ENCODE data around the gene CHMP4A.
A peak's percentile ranks its signal among the peaks of the same experiment; 100 is the strongest.

DNA sequence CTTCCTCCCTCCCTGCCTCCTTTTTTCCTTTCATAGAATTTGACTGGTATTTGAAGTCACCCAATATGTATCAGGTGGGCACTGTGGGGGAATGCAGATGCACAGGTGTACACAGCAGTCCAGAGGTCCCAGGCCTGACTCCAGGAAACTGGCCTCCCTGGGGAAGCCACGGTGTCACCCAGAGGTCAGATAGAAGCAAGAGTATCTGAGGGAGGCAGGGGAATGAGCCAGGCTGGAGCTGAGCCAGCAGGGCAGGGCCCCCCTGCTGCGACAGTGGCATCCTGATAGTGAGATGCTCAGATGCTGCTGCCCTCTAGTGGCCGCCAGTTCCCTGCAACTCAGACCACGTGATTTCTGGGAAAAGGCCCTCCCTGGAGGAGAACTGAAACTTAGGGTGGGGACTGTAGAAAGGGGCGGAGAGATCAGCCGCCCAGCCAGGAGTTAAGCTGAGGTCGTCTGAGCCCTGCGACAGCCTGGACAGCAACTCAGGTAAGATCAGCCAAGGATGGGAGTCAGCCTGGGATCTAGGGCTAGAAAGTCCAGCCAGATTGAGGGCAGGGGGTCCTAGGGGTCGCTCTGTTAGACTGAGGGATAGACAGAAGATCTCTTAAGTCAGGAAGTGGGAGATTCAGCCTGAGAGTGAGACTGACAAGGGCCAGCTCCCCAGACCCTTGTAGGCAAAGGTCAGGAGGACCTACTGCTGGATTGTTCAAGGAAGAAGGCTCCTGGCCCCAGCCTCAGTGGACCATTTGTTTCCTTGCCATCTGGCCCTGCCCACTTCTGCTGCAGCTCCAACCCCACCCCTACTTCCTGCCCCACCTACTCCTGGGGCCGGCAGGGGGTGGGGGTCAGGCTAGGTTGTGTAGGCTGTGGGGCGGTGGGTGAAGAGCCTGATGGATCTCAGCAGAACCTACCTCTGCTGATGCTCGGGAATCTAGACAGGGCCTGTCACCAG is 52.2 kb downstream of the CHMP4A start, which contains the start of gene IRF9:
- TF ChIP-seq, protein P1, sequence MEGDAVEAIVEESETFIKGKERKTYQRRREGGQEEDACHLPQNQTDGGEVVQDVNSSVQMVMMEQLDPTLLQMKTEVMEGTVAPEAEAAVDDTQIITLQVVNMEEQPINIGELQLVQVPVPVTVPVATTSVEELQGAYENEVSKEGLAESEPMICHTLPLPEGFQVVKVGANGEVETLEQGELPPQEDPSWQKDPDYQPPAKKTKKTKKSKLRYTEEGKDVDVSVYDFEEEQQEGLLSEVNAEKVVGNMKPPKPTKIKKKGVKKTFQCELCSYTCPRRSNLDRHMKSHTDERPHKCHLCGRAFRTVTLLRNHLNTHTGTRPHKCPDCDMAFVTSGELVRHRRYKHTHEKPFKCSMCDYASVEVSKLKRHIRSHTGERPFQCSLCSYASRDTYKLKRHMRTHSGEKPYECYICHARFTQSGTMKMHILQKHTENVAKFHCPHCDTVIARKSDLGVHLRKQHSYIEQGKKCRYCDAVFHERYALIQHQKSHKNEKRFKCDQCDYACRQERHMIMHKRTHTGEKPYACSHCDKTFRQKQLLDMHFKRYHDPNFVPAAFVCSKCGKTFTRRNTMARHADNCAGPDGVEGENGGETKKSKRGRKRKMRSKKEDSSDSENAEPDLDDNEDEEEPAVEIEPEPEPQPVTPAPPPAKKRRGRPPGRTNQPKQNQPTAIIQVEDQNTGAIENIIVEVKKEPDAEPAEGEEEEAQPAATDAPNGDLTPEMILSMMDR (IDR thresholded peaks at IDR 0.05; ENCODE audit: insufficient read depth, low read depth, low read length), result peak; percentile 96
- TF ChIP-seq EZH2 (IDR thresholded peaks at IDR 0.05; ENCODE audit: insufficient read depth, low read length), result no peak

Measured in astrocyte (in vitro differentiated cells and primary cell).